ENCODE results near the gene RAB34. TPM values are rescaled to one million over a fixed set of nuclear protein-coding genes. Genes with fewer than 3 reads are reported as not detected.
A peak's percentile ranks its signal among the peaks of the same experiment; 100 is the strongest.

Gene RAB34
- total RNA-seq, 1 experiment from 2014 or later = 1.2 TPM

- intact Hi-C loops (cut with micrococcal nuclease; ENCODE audit: unreplicated experiment) = loop anchor here (1.0 kb wide), 2 partner anchors 8 to 13 kb away; partner anchors contain the start of gene RPL23A
- CTCF ChIA-PET = interaction anchor here (0.6 to 2.4 kb wide), 14 partner anchors 8 to 728 kb away, joined by 3 to 33 read pairs (median 6); partner anchors contain the start of genes NEK8, RPL23A and TLCD1
- H3K27me3 Mint-ChIP-seq (ENCODE audit: insufficient read depth, unreplicated experiment) = no peaks in the 10 kb centered on the region
- TF ChIP-seq, protein P1, sequence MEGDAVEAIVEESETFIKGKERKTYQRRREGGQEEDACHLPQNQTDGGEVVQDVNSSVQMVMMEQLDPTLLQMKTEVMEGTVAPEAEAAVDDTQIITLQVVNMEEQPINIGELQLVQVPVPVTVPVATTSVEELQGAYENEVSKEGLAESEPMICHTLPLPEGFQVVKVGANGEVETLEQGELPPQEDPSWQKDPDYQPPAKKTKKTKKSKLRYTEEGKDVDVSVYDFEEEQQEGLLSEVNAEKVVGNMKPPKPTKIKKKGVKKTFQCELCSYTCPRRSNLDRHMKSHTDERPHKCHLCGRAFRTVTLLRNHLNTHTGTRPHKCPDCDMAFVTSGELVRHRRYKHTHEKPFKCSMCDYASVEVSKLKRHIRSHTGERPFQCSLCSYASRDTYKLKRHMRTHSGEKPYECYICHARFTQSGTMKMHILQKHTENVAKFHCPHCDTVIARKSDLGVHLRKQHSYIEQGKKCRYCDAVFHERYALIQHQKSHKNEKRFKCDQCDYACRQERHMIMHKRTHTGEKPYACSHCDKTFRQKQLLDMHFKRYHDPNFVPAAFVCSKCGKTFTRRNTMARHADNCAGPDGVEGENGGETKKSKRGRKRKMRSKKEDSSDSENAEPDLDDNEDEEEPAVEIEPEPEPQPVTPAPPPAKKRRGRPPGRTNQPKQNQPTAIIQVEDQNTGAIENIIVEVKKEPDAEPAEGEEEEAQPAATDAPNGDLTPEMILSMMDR (IDR thresholded peaks at IDR 0.05; ENCODE audit: insufficient read depth in 1 of 2, low read depth in 1 of 2, low read length in 1 of 2, severe bottlenecking in 1 of 2, unreplicated experiment in 1 of 2) = no peak
- DNase-seq = peak; percentile 95 to 98
- peak overlapping the region; percentile 87 for H3K27ac Mint-ChIP-seq (ENCODE audit: unreplicated experiment)
- Histone ChIP-seq H3K9me3 (no peaks in the 10 kb centered on the region), H3K36me3 (ENCODE audit: control insufficient read depth, insufficient read depth, low read length) (no peaks in the 10 kb centered on the region), H3K4me3 (ENCODE audit: low read depth, low read length) (peak overlapping the region; percentile 64), H3K4me1 (peaks cover 11% of the 10 kb centered on the region), H3K27me3 (replicated peaks; ENCODE audit: control insufficient read depth, insufficient read depth, low read length) (no peaks in the 10 kb centered on the region)
- no TSS peak for BruUV-seq (replicated peaks)
- peaks cover 35% of the 10 kb centered on the region for H3K36me3 Mint-ChIP-seq (ENCODE audit: insufficient read depth, unreplicated experiment)
- peak overlapping the region; percentile 82 for H3K4me3 Mint-ChIP-seq (ENCODE audit: unreplicated experiment)
- no peaks in the 10 kb centered on the region for H3K9me3 Mint-ChIP-seq (ENCODE audit: unreplicated experiment)
- POLR2A ChIA-PET = interaction anchor here (0.5 to 2.7 kb wide), 21 partner anchors 9 to 1576 kb away, joined by 3 to 213 read pairs (median 6); partner anchors contain the start of genes NEK8, PHF12, RPL23A and SDF2
- peaks cover 6% of the 10 kb centered on the region for H3K4me1 Mint-ChIP-seq (ENCODE audit: low read depth, unreplicated experiment)
Observed at GRCh38 chr17:28710861-28711722, 6.6 kb downstream of the RAB34 start.

- intact Hi-C loops (cut with micrococcal nuclease; ENCODE audit: unreplicated experiment) = no loop called here
- TF ChIP-seq, protein P1 (IDR thresholded peaks at IDR 0.05; ENCODE audit: insufficient read depth in 1 of 2, low read depth in 1 of 2, low read length in 1 of 2, severe bottlenecking in 1 of 2, unreplicated experiment in 1 of 2) = no peak
- H3K4me1 ChIP-seq = peaks cover 11% of the 10 kb centered on the region
- no peak overlapping the region for H3K4me3 Mint-ChIP-seq (ENCODE audit: unreplicated experiment)
- H3K27me3 Mint-ChIP-seq (ENCODE audit: insufficient read depth, unreplicated experiment) = no peaks in the 10 kb centered on the region
- H3K27ac Mint-ChIP-seq (ENCODE audit: unreplicated experiment) = no peak overlapping the region
- no peaks in the 10 kb centered on the region for H3K27me3 ChIP-seq (replicated peaks; ENCODE audit: control insufficient read depth, insufficient read depth, low read length)
- H3K36me3 ChIP-seq (ENCODE audit: control insufficient read depth, insufficient read depth, low read length) = no peaks in the 10 kb centered on the region
- no TSS peak for BruUV-seq (replicated peaks)
- H3K4me3 ChIP-seq (ENCODE audit: low read depth, low read length) = no peak overlapping the region
- H3K9me3 ChIP-seq = no peaks in the 10 kb centered on the region
- ChIA-PET POLR2A (interaction anchor here (1.1 kb wide), 1 partner anchor 12 kb away, joined by 5 read pairs; the partner anchor contains the start of gene RPL23A), CTCF (no interaction called here)
- peaks cover 63% of the 10 kb centered on the region for H3K36me3 Mint-ChIP-seq (ENCODE audit: insufficient read depth, unreplicated experiment)
- DNase-seq = no peak
- peaks cover 1% of the 10 kb centered on the region for H3K4me1 Mint-ChIP-seq (ENCODE audit: low read depth, unreplicated experiment)
- H3K9me3 Mint-ChIP-seq (ENCODE audit: unreplicated experiment) = no peaks in the 10 kb centered on the region
Observed at GRCh38 chr17:28707339-28707720, 10.3 kb downstream of the RAB34 start.

DNA sequence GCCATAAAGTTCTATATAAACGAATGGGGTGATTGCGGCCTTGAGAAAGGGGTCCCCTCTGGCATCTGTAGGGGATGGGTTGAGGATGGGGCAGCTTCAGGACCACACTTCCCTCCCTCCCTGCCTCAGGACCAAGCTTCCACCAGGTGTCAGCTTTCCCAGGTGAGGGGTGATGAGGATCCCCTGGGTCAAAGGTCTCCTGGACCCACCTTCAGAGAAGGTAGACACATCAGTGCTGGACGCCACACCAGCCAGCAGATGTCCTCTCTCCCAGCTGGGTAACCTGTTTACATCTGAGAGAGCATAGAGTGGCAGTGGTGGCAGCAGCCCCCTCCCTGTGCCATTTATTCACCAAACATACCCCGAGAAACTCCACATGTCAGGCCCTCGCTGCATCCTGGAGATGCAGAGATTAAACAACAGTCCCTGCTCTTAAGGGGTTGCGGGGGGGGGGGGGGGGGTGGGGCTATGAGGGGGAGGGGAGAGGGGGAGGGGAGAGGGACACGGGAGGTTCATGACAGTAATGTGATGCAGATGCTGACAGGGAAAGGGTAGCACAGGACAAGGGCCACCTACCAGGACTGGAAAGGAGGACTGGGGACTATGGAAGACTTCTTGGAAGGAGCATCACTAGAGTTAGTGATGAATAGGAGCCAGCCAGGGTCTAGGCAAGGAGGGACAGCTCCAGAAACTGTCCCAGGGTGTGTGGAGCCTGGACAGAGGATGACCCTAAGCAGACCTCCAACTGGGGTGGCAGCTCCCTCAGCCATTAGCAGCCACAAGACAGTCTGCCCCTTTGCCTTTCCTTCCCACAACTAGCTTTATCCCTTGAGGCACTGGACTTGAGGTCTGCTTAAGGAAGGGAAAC lies 11.0 kb downstream of the RAB34 start:
- Mint-ChIP-seq H3K27me3 (ENCODE audit: insufficient read depth, unreplicated experiment) (no peaks in the 10 kb centered on the region), H3K27ac (ENCODE audit: unreplicated experiment) (no peak overlapping the region), H3K4me1 (ENCODE audit: low read depth, unreplicated experiment) (no peaks in the 10 kb centered on the region), H3K4me3 (ENCODE audit: unreplicated experiment) (no peak overlapping the region), H3K9me3 (ENCODE audit: unreplicated experiment) (no peaks in the 10 kb centered on the region), H3K36me3 (ENCODE audit: insufficient read depth, unreplicated experiment) (peaks cover 67% of the 10 kb centered on the region)
- Histone ChIP-seq H3K9me3 (no peaks in the 10 kb centered on the region), H3K4me3 (ENCODE audit: low read depth, low read length) (no peak overlapping the region), H3K4me1 (peaks cover 10% of the 10 kb centered on the region), H3K27me3 (replicated peaks; ENCODE audit: control insufficient read depth, insufficient read depth, low read length) (no peaks in the 10 kb centered on the region), H3K36me3 (ENCODE audit: control insufficient read depth, insufficient read depth, low read length) (peaks cover 2% of the 10 kb centered on the region; the same call in 1 of the 2 replicates)
- BruUV-seq (replicated peaks) = no TSS peak
- POLR2A ChIA-PET = interaction anchor here (1.1 kb wide), 1 partner anchor 13 kb away, joined by 5 read pairs; the partner anchor contains the start of gene RPL23A
- TF ChIP-seq, protein P1 (IDR thresholded peaks at IDR 0.05; ENCODE audit: insufficient read depth in 1 of 2, low read depth in 1 of 2, low read length in 1 of 2, severe bottlenecking in 1 of 2, unreplicated experiment in 1 of 2) = no peak
- intact Hi-C loops (cut with micrococcal nuclease; ENCODE audit: unreplicated experiment) = no loop called here
- DNase-seq = peak in 1 of 2 experiments; percentile 35
- CTCF ChIA-PET = no interaction called here

Measured in Caco-2 (cell line).